ENCODE measurements around the gene SPO11.

- TF ChIP-seq, protein P1, sequence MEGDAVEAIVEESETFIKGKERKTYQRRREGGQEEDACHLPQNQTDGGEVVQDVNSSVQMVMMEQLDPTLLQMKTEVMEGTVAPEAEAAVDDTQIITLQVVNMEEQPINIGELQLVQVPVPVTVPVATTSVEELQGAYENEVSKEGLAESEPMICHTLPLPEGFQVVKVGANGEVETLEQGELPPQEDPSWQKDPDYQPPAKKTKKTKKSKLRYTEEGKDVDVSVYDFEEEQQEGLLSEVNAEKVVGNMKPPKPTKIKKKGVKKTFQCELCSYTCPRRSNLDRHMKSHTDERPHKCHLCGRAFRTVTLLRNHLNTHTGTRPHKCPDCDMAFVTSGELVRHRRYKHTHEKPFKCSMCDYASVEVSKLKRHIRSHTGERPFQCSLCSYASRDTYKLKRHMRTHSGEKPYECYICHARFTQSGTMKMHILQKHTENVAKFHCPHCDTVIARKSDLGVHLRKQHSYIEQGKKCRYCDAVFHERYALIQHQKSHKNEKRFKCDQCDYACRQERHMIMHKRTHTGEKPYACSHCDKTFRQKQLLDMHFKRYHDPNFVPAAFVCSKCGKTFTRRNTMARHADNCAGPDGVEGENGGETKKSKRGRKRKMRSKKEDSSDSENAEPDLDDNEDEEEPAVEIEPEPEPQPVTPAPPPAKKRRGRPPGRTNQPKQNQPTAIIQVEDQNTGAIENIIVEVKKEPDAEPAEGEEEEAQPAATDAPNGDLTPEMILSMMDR (IDR thresholded peaks at IDR 0.05), result no peak
- no peak for TF ChIP-seq POLR2A (IDR thresholded peaks at IDR 0.05)
Observed at GRCh38 chr20:57378646-57379262, 49.2 kb downstream of the SPO11 start.

Data from Peyer's patch (tissue), 4 donors.